ENCODE data around the gene MCF2L. TPM values are rescaled to one million over a fixed set of nuclear protein-coding genes. Genes with fewer than 3 reads are reported as not detected.
A peak's percentile ranks its signal among the peaks of the same experiment; 100 is the strongest.

Gene MCF2L
- total RNA-seq, 1 donor from 2014 or later, result 69.7 TPM

DNA sequence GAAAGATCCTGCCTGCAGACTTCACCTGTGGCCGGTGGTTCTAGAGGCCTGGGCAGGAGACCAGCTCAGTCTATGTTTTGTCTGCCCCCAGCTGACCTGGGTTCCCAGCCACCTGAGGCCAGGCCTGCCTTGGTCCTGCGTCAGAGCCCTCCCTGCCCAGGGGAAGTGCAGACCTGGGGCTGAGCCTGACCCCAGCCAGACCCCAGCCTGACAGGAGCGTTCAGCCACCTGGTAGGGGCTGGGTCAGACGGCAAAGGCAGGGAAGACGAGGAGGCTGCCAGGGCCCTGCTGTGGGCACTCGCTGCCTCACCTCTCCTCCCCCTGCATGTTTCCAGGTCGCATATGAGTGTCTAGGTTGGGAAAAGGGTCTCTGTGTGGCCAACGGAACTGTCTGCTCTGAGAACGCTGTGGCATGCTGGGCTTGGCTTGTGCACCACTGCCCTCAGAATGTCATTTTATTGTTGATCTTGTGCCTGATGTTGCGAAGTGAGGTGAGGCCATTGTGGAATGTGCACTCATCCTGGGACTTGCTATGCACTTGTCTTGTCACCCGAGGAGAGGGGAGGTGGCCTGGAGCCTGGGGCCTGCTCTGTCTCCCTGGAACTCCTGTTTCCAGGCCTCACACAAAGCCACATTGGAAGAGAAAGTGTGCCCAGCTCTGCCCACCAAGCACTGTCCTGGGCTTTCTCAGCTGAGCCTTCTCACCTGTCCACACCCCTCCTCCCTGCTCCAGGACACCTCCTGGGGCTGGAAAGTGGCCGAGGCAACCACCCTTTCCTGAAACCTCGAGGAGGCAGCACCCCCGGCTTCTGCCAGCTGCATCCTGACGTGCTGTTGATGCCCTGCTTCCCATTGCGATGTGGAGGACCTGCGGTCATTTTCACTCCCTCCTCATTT, 15.2 kb upstream of the MCF2L start:
- Histone ChIP-seq H3K4me1 (no peaks in the 10 kb centered on the region), H3K36me3 (no peaks in the 10 kb centered on the region), H3K27ac (no peak overlapping the region), H3K27me3 (no peaks in the 10 kb centered on the region), H3K4me3 (no peak overlapping the region), H3K9me3 (no peaks in the 10 kb centered on the region)
- DNase-seq, result no peak
- intact Hi-C loops (cut with DNase I), result no loop called here
- TF ChIP-seq, protein P1, sequence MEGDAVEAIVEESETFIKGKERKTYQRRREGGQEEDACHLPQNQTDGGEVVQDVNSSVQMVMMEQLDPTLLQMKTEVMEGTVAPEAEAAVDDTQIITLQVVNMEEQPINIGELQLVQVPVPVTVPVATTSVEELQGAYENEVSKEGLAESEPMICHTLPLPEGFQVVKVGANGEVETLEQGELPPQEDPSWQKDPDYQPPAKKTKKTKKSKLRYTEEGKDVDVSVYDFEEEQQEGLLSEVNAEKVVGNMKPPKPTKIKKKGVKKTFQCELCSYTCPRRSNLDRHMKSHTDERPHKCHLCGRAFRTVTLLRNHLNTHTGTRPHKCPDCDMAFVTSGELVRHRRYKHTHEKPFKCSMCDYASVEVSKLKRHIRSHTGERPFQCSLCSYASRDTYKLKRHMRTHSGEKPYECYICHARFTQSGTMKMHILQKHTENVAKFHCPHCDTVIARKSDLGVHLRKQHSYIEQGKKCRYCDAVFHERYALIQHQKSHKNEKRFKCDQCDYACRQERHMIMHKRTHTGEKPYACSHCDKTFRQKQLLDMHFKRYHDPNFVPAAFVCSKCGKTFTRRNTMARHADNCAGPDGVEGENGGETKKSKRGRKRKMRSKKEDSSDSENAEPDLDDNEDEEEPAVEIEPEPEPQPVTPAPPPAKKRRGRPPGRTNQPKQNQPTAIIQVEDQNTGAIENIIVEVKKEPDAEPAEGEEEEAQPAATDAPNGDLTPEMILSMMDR (IDR thresholded peaks at IDR 0.05), result no peak
- peak; percentile 8 for ATAC-seq

DNA sequence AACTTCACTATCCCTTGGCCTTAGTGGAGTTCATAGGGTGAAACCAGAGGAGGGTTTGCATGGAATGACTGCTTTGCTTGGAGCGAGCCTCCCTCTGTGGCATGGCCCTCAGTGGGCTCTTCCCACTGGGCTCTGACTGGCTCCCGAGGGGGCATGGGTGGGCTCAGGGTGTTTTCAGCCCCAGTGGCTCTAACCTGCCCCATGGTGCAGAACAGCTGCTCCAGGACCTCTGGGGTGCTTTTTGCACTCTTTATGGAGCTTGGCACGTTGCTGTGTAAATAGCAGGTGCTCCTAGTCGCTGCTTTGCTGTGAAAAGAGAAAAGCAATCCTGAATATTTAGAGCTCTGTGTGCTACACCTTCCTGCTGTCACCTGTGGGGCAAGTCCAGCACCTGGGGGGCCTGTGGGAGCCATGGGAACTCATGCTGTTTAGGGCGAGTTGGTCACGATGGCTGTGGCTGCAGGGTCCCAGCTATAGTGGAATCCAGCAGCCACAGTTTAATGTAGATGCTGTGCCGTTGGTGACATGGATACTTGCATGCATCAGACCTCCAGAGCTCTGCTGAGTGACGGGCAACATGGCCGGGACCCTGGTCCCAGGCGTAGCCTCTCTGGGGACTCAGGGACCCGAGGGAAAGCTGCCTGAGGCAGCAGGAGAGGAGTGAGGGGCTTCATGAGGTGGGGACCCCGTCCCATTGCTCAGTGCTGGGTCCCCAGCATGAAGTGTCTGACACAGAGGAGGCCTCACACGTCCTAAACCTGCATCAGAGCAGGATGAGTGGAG, 14.3 kb upstream of the MCF2L start:
- Histone ChIP-seq H3K4me1 (peaks cover 2% of the 10 kb centered on the region), H3K27ac (no peak overlapping the region), H3K36me3 (no peaks in the 10 kb centered on the region), H3K4me3 (no peak overlapping the region), H3K9me3 (no peaks in the 10 kb centered on the region), H3K27me3 (no peaks in the 10 kb centered on the region)
- no peak for ATAC-seq
- TF ChIP-seq, protein P1 (IDR thresholded peaks at IDR 0.05), result no peak
- intact Hi-C loops (cut with DNase I), result no loop called here
- DNase-seq, result no peak

DNA sequence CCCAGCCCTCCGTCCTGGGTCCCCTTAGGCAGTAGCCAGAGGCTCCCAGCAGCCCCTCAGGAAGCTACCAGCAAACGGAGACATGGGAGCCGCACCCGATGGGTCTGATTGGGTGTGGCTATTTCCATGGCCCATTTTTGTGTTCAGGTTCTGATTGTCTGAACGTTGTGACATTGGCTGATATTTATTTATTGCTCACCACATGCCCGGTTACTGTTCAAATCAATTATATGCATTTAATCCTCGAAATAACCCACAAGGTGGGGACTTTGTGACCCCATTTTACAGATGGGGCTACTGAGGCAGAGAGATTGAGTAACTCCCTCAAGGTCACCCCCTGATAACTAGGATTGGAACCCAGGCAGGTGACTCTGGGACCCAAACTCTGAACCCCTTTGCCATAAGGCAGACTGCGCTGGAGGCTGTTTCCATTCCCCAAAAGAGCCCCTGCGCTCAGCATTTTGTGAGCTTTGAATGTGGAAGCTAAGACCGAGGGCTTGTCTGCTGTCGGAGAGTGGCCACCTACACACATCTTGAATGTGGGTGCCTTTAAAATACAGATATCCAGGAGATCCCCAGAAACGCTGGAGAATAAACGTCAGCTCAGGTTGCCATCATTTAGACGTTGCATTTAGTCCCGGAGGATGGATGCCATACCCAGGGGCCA, 13.6 kb upstream of the MCF2L start:
- intact Hi-C loops (cut with DNase I), result no loop called here
- TF ChIP-seq, protein P1 (IDR thresholded peaks at IDR 0.05), result no peak
- no peaks in the 10 kb centered on the region for H3K27me3 ChIP-seq
- H3K27ac ChIP-seq, result no peak overlapping the region
- DNase-seq, result no peak
- no peak for ATAC-seq
- H3K9me3 ChIP-seq, result no peaks in the 10 kb centered on the region
- H3K4me1 ChIP-seq, result peaks cover 4% of the 10 kb centered on the region
- H3K4me3 ChIP-seq, result no peak overlapping the region
- no peaks in the 10 kb centered on the region for H3K36me3 ChIP-seq

DNA sequence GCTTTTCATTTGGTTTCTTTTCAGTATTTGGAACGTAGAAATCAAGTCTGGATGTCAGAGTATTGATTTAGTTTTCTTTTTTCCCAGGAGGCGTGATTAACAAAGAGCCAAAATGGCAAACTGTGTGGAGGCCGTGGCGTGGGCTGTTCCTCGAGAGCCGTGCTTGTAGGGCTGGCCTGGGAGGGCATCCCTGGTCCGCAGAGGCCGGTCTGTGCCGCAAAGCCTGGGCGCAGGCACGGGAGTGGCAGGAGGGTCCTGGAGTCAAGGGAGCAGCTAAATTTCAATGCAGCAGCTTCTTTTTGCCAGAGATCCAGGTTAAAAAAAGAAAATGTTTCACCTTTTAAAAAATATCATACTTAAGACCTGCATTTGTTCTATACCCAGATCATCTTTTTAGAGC, 13.1 kb upstream of the MCF2L start:
- no peaks in the 10 kb centered on the region for H3K27me3 ChIP-seq
- no peak overlapping the region for H3K27ac ChIP-seq
- intact Hi-C loops (cut with DNase I), result no loop called here
- no peaks in the 10 kb centered on the region for H3K9me3 ChIP-seq
- TF ChIP-seq, protein P1 (IDR thresholded peaks at IDR 0.05), result no peak
- peaks cover 4% of the 10 kb centered on the region for H3K4me1 ChIP-seq
- no peak overlapping the region for H3K4me3 ChIP-seq
- DNase-seq (no peak), ATAC-seq (no peak)
- no peaks in the 10 kb centered on the region for H3K36me3 ChIP-seq

DNA sequence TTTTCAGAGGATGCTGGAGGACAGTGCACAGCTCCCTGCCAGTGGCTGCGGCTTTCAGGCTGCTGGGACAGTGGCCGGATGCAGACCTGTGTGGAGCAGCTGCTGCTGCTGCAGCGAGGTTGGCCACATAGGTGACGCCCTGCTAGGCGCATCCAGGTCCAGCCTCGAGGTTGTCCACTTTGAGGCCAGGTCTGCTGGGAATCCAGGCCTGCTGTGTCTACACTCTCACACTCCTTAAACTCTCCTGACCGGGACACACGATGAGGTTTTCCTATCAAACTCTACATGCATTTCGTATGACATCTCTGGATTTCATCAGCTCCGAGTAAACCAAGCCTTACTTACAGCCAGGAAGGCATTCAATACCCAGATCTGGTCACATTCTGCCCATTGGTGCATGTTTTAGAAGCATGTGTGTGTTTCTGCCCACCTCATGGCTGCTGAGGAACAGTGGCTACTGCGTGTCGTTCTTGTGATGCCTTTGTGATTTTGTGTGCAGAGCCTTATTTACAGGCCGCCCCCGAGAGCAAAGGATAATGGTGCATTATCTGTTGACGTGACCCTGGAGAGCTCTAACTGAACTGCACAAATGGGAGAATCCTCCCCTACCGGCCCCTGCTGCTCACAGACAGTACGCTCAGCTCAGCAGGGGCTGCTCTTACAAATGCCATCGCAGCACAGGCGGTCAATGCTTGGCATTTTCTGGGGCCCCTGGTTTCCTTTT, 12.3 kb upstream of the MCF2L start:
- ATAC-seq, result no peak
- no peaks in the 10 kb centered on the region for H3K9me3 ChIP-seq
- no peaks in the 10 kb centered on the region for H3K27me3 ChIP-seq
- TF ChIP-seq, protein P1 (IDR thresholded peaks at IDR 0.05), result no peak
- intact Hi-C loops (cut with DNase I), result no loop called here
- H3K4me1 ChIP-seq, result peaks cover 4% of the 10 kb centered on the region
- no peak overlapping the region for H3K4me3 ChIP-seq
- no peak for DNase-seq
- no peaks in the 10 kb centered on the region for H3K36me3 ChIP-seq
- no peak overlapping the region for H3K27ac ChIP-seq
